Chondrocyte (in vitro differentiated cells): ENCODE results near the gene MST1. TPM values are rescaled to one million over a fixed set of nuclear protein-coding genes. Genes with fewer than 3 reads are reported as not detected.

ENCODE experiments used
- DNase-seq: peaks from one replicate; pipeline ENCODE4 v3.0.0; 2021; ENCODE audit warnings: mixed read lengths, low spot score
- H3K27ac Mint-ChIP-seq: one replicate; pipeline ENCODE4 v1.8.0; 2021; ENCODE audit warnings: mild to moderate bottlenecking, moderate library complexity, mixed read lengths; ENCODE audit not compliant: unreplicated experiment
- H3K27me3 Mint-ChIP-seq: 2 replicates; pipeline ENCODE4 v1.8.0; 2021; ENCODE audit warnings: low read depth, mixed read lengths
- H3K36me3 Mint-ChIP-seq: 2 replicates; pipeline ENCODE4 v1.8.0; 2021; ENCODE audit warnings: low read depth, mixed read lengths
- H3K4me1 Mint-ChIP-seq: 2 replicates; pipeline ENCODE4 v1.8.0; 2021; ENCODE audit warnings: low read depth, mild to moderate bottlenecking, mixed read lengths
- H3K4me3 Mint-ChIP-seq: one replicate; pipeline ENCODE4 v1.8.0; 2021; ENCODE audit warnings: mild to moderate bottlenecking, moderate library complexity, mixed read lengths; ENCODE audit not compliant: unreplicated experiment
- H3K9me3 Mint-ChIP-seq: 2 replicates; pipeline ENCODE4 v1.8.0; 2021; ENCODE audit warnings: low read depth, mixed read lengths
- CTCF ChIP-seq: fragments of 200-600 bp; sonication (generic); IDR thresholded peaks from 2 replicates; pipeline ENCODE4 v1.5.0; 2021; ENCODE audit warnings: antibody characterized with exemption, mild to moderate bottlenecking, moderate library complexity
- total RNA-seq: library from RNA; stranded (reverse); gene quantifications from 3 replicates; pipeline ENCODE4 v1.2.1, GENCODE V29; 2021

Gene MST1
- total RNA-seq, 1 donor from 2014 or later: 19.1 TPM

- Mint-ChIP-seq H3K4me3 (no peak overlapping the region), H3K27me3 (no peaks in the 10 kb centered on the region), H3K9me3 (no peaks in the 10 kb centered on the region), H3K27ac (peak overlapping the region; percentile 41), H3K4me1 (peaks cover 30% of the 10 kb centered on the region), H3K36me3 (no peaks in the 10 kb centered on the region)
- no peak for DNase-seq
- no peak for TF ChIP-seq CTCF
Measured at GRCh38 chr3:49717211-49717958, 28.1 kb upstream of the MST1 start.

- Mint-ChIP-seq H3K36me3 (no peaks in the 10 kb centered on the region), H3K4me1 (peaks cover 28% of the 10 kb centered on the region), H3K27me3 (no peaks in the 10 kb centered on the region), H3K4me3 (no peak overlapping the region), H3K27ac (no peak overlapping the region), H3K9me3 (no peaks in the 10 kb centered on the region)
- no peak for DNase-seq
- TF ChIP-seq CTCF: no peak
Measured at GRCh38 chr3:49716691-49717210, 27.5 kb upstream of the MST1 start.

GRCh38 chr3:49716169-49716568, 26.9 kb upstream of the MST1 start:
- Mint-ChIP-seq H3K36me3 (peaks cover 1% of the 10 kb centered on the region), H3K9me3 (no peaks in the 10 kb centered on the region), H3K4me1 (peaks cover 25% of the 10 kb centered on the region), H3K27ac (no peak overlapping the region), H3K27me3 (no peaks in the 10 kb centered on the region), H3K4me3 (no peak overlapping the region)
- no peak for DNase-seq
- no peak for TF ChIP-seq CTCF

GRCh38 chr3:49715611-49716121, 26.4 kb upstream of the MST1 start:
- H3K9me3 Mint-ChIP-seq: no peaks in the 10 kb centered on the region
- H3K4me3 Mint-ChIP-seq: no peak overlapping the region
- DNase-seq: no peak
- H3K4me1 Mint-ChIP-seq: peaks cover 20% of the 10 kb centered on the region
- TF ChIP-seq CTCF: no peak
- no peak overlapping the region for H3K27ac Mint-ChIP-seq
- peaks cover 2% of the 10 kb centered on the region for H3K36me3 Mint-ChIP-seq
- no peaks in the 10 kb centered on the region for H3K27me3 Mint-ChIP-seq

GRCh38 chr3:49714728-49715550, 25.7 kb upstream of the MST1 start:
- H3K27me3 Mint-ChIP-seq: no peaks in the 10 kb centered on the region
- no peak overlapping the region for H3K27ac Mint-ChIP-seq
- DNase-seq: no peak
- peaks cover 2% of the 10 kb centered on the region for H3K36me3 Mint-ChIP-seq
- H3K4me1 Mint-ChIP-seq: peaks cover 16% of the 10 kb centered on the region
- H3K4me3 Mint-ChIP-seq: no peak overlapping the region
- no peak for TF ChIP-seq CTCF
- H3K9me3 Mint-ChIP-seq: no peaks in the 10 kb centered on the region
